ENCODE results near the gene CSTB. TPM values are rescaled to one million over a fixed set of nuclear protein-coding genes. Genes with fewer than 3 reads are reported as not detected.
"Not testable (repeated sequence)": the region's sequence is repeated elsewhere in the genome, so short reads cannot be mapped to it uniquely, and the experiment has no call there.

The CSTB gene
- total and polyA plus RNA-seq, 2 donors (not counting 3 experiments of a cell fraction or from before 2014, with no cell fraction given) = 65.8 to 83.7 TPM

DNA sequence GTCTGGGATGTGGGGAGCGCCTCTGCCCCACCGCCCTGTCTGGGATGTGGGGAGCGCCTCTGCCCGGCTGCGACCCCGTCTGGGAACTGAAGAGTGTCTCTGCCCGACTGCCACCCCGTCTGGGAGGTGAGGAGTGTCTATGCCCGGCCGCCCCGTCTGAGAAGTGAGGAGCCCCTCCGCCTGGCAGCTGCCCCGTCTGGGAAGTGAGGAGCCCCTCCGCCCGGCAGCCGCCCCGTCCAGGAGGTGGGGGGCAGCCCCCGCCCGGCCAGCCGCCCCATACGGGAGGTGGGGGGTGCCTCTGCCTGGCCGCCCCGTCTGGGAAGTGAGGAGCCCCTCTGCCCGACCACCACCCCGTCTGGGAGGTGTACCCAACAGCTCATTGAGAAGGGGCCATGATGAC is 46.1 kb upstream of the CSTB start:
- DNase-seq (ENCODE audit: low read depth, low spot score); POLR2A ChIA-PET; H3K79me2 ChIP-seq (ENCODE audit: control insufficient read depth, insufficient read depth, low read length); BruUV-seq (replicated peaks); H3K27ac ChIP-seq (ENCODE audit: insufficient read depth, low read depth, low read length); H3K36me3 ChIP-seq (ENCODE audit: control insufficient read depth in 2 of 2, extremely low read depth in 1 of 2, insufficient read depth in 2 of 2, low read length in 2 of 2); H2AFZ ChIP-seq (ENCODE audit: low read depth, low read length); H3K9ac ChIP-seq (replicated peaks; ENCODE audit: extremely low read depth, insufficient read depth, low read length); CTCF ChIA-PET; intact Hi-C loops (cut with micrococcal nuclease); dilution Hi-C loops (cut with MboI; ENCODE audit: extremely low pct_ligation_motif_present, low sequenced_read_pairs); H3K4me3 ChIP-seq (replicated peaks in 1 of 3; ENCODE audit: insufficient read depth in 1 of 3, low read depth in 1 of 3, low read length in 3 of 3); FAIRE-seq; H3K4me1 ChIP-seq (ENCODE audit: control insufficient read depth, extremely low read depth, insufficient read depth, low read length); H3K27me3 ChIP-seq (ENCODE audit: control insufficient read depth in 2 of 2, insufficient read depth in 2 of 2, low read length in 2 of 2); H3K4me2 ChIP-seq (ENCODE audit: insufficient read depth, low read length); H3K9me1 ChIP-seq (replicated peaks; ENCODE audit: control insufficient read depth, extremely low read depth, insufficient read depth, low read length); H3K9me3 ChIP-seq (replicated peaks; ENCODE audit: control insufficient read depth, insufficient read depth, low read length); H4K20me1 ChIP-seq (replicated peaks; ENCODE audit: control insufficient read depth, extremely low read depth, insufficient read depth, low read length): not testable (repeated sequence)

DNA sequence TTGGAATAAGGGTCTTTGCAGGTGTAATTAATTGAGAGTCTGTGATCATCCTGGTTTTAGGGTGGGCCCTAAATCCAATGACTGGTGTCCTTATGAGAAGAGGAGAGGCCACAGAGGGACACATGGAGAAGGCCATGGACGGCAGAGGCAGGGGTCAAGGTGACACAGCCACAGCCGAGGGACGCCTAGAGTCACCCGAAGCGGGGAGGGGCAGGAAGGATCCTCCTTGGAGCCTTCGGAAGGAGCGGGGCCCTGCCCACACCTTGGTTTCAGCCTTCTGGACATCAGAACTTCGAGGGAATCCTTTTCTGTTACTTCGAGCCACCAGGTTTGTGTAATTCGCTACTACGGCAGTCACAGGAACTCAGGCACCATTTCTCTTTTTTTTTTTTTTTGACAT is 44.4 kb upstream of the CSTB start:
- Histone ChIP-seq H3K27ac (ENCODE audit: insufficient read depth, low read depth, low read length) (no peak overlapping the region), H4K20me1 (replicated peaks; ENCODE audit: control insufficient read depth, extremely low read depth, insufficient read depth, low read length) (no peaks in the 10 kb centered on the region), H3K4me1 (ENCODE audit: control insufficient read depth, extremely low read depth, insufficient read depth, low read length) (no peaks in the 10 kb centered on the region), H3K27me3 (ENCODE audit: control insufficient read depth in 2 of 2, insufficient read depth in 2 of 2, low read length in 2 of 2) (no peaks in the 10 kb centered on the region), H3K79me2 (ENCODE audit: control insufficient read depth, insufficient read depth, low read length) (no peaks in the 10 kb centered on the region), H3K4me2 (ENCODE audit: insufficient read depth, low read length) (no peak overlapping the region), H3K9me3 (replicated peaks; ENCODE audit: control insufficient read depth, insufficient read depth, low read length) (no peaks in the 10 kb centered on the region), H3K9me1 (replicated peaks; ENCODE audit: control insufficient read depth, extremely low read depth, insufficient read depth, low read length) (no peaks in the 10 kb centered on the region), H2AFZ (ENCODE audit: low read depth, low read length) (no peak overlapping the region), H3K9ac (replicated peaks; ENCODE audit: extremely low read depth, insufficient read depth, low read length) (no peak overlapping the region), H3K36me3 (ENCODE audit: control insufficient read depth in 2 of 2, extremely low read depth in 1 of 2, insufficient read depth in 2 of 2, low read length in 2 of 2) (no peaks in the 10 kb centered on the region), H3K4me3 (replicated peaks in 1 of 3; ENCODE audit: insufficient read depth in 1 of 3, low read depth in 1 of 3, low read length in 3 of 3) (no peak overlapping the region)
- no TSS peak for BruUV-seq (replicated peaks)
- dilution Hi-C loops (cut with MboI; ENCODE audit: extremely low pct_ligation_motif_present, low sequenced_read_pairs) (no loop called here), intact Hi-C loops (cut with micrococcal nuclease) (no loop called here)
- ChIA-PET POLR2A (no interaction called here), CTCF (no interaction called here)
- TF ChIP-seq, protein P1, sequence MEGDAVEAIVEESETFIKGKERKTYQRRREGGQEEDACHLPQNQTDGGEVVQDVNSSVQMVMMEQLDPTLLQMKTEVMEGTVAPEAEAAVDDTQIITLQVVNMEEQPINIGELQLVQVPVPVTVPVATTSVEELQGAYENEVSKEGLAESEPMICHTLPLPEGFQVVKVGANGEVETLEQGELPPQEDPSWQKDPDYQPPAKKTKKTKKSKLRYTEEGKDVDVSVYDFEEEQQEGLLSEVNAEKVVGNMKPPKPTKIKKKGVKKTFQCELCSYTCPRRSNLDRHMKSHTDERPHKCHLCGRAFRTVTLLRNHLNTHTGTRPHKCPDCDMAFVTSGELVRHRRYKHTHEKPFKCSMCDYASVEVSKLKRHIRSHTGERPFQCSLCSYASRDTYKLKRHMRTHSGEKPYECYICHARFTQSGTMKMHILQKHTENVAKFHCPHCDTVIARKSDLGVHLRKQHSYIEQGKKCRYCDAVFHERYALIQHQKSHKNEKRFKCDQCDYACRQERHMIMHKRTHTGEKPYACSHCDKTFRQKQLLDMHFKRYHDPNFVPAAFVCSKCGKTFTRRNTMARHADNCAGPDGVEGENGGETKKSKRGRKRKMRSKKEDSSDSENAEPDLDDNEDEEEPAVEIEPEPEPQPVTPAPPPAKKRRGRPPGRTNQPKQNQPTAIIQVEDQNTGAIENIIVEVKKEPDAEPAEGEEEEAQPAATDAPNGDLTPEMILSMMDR (IDR thresholded peaks at IDR 0.05; ENCODE audit: extremely low read depth in 1 of 2, insufficient read depth in 1 of 2, low read depth in 1 of 2, low read length in 2 of 2) = no peak
- TF ChIP-seq POLR2A (IDR thresholded peaks at IDR 0.05; ENCODE audit: low read depth, low read length) (no peak), POLR2AphosphoS5 (IDR thresholded peaks at IDR 0.05; ENCODE audit: insufficient read depth, low read depth, low read length) (no peak), MYC (IDR thresholded peaks at IDR 0.05; ENCODE audit: low read depth, low read length) (no peak), GATA2 (IDR thresholded peaks at IDR 0.05; ENCODE audit: insufficient read depth, insufficient read length, low read depth, low read length) (no peak), JUN (IDR thresholded peaks at IDR 0.05; ENCODE audit: borderline replicate concordance, insufficient read depth, insufficient read length, low read depth) (no peak), EZH2 (IDR thresholded peaks at IDR 0.05; ENCODE audit: borderline replicate concordance, low read depth, low read length, severe bottlenecking) (no peak), FOS (IDR thresholded peaks at IDR 0.05; ENCODE audit: borderline replicate concordance, insufficient read depth, low read length) (no peak)
- TF ChIP-seq, protein P2, sequence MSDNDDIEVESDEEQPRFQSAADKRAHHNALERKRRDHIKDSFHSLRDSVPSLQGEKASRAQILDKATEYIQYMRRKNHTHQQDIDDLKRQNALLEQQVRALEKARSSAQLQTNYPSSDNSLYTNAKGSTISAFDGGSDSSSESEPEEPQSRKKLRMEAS (IDR thresholded peaks at IDR 0.05; ENCODE audit: insufficient read depth, insufficient read length) = no peak
- no peak for DNase-seq (ENCODE audit: low read depth, low spot score)
- FAIRE-seq = no peak
